SU-DHL-6 (cell line): ENCODE measurements around the gene IGSF8.

Source experiments
- H2AFZ ChIP-seq: fragments of 200-600 bp; sonication (generic); 2 replicates; pipeline ENCODE4 v1.6.1; 2014; ENCODE audit warnings: low read depth, mild to moderate bottlenecking, moderate library complexity, mixed read lengths, antibody characterized with exemption, low read length; ENCODE audit not compliant: severe bottlenecking
- H3F3A ChIP-seq: fragments of 200-600 bp; shearing (Covaris generic); 2 replicates; pipeline ENCODE4 v1.6.0; 2016; ENCODE audit warnings: antibody characterized with exemption, mild to moderate bottlenecking; ENCODE audit not compliant: insufficient read depth
- H3K27ac ChIP-seq: fragments of 200-600 bp; sonication (generic); 2 replicates; pipeline ENCODE4 v1.5.1; 2016; ENCODE audit warnings: low read depth, mild to moderate bottlenecking, low read length, moderate library complexity, mixed read lengths
- H3K27me3 ChIP-seq: fragments of 200-600 bp; sonication (generic), shearing (Covaris generic); 2 replicates; pipeline ENCODE4 v1.6.0; 2014; ENCODE audit warnings: mild to moderate bottlenecking, low read length
- H3K36me3 ChIP-seq: fragments of 200-600 bp; sonication (generic); 2 replicates; pipeline ENCODE4 v1.6.1; 2014; ENCODE audit warnings: mild to moderate bottlenecking, low read length, mixed read lengths
- H3K4me2 ChIP-seq: fragments of 300-600, 200-600 bp; shearing (Covaris generic), sonication (generic); 2 replicates; pipeline ENCODE4 v1.6.0; 2014; ENCODE audit warnings: low read length, low read depth, mild to moderate bottlenecking; ENCODE audit not compliant: poor library complexity, severe bottlenecking
- H3K4me3 ChIP-seq: fragments of 200-600 bp; sonication (generic); 2 replicates; pipeline ENCODE4 v1.5.1; 2014; ENCODE audit warnings: antibody characterized with exemption, low read length, mild to moderate bottlenecking, mixed read lengths; ENCODE audit not compliant: insufficient read depth, poor library complexity, severe bottlenecking
- H3K79me2 ChIP-seq: fragments of 200-600 bp; sonication (generic); 2 replicates; pipeline ENCODE4 v1.6.1; 2014; ENCODE audit warnings: mild to moderate bottlenecking, low read length, moderate library complexity; ENCODE audit not compliant: insufficient read depth
- H3K9ac ChIP-seq: fragments of 200-600 bp; sonication (generic); 2 replicates; pipeline ENCODE4 v1.7.0; 2014; ENCODE audit warnings: mild to moderate bottlenecking, low read length
- H3K9me2 ChIP-seq: fragments of 200-600 bp; sonication (generic); replicated peaks from 2 replicates; pipeline ENCODE4 v1.6.1; 2014; ENCODE audit warnings: low read length; ENCODE audit not compliant: insufficient read depth
- H3K9me3 ChIP-seq: fragments of 200-600 bp; sonication (generic); 2 replicates; pipeline ENCODE4 v1.6.1; 2014; ENCODE audit warnings: low read length, mixed read lengths; ENCODE audit not compliant: insufficient read depth
- H4K20me1 ChIP-seq: fragments of 200-600 bp; sonication (generic); 2 replicates; pipeline ENCODE4 v1.6.1; 2014; ENCODE audit warnings: low read depth, mild to moderate bottlenecking, antibody characterized with exemption, low read length, moderate library complexity, mixed read lengths
- EZH2phosphoT487 ChIP-seq: fragments of 200-600 bp; sonication (generic), shearing (Covaris generic); conservative IDR thresholded peaks from 2 replicates; pipeline ENCODE4 v1.6.1; 2018; ENCODE audit warnings: mild to moderate bottlenecking, antibody characterized with exemption, low read length, moderate library complexity, mixed read lengths
- TF ChIP-seq, protein P1 (sequence below): fragments of 200-600 bp; sonication (generic); IDR thresholded peaks from one replicate; pipeline ENCODE4 v1.5.1; 2017; ENCODE audit warnings: antibody characterized with exemption, mild to moderate bottlenecking, low read length, moderate library complexity; ENCODE audit not compliant: insufficient read depth, poor library complexity, severe bottlenecking

The IGSF8 gene

GRCh38 chr1:160097151-160097910 is 1.1 kb downstream of the IGSF8 start:
- peak overlapping the region; percentile 71 for H3K9ac ChIP-seq
- H3K4me3 ChIP-seq = peak overlapping the region; percentile 69
- H3K36me3 ChIP-seq = no peaks in the 10 kb centered on the region
- peaks cover 8% of the 10 kb centered on the region for H3F3A ChIP-seq
- TF ChIP-seq EZH2phosphoT487 = no peak
- TF ChIP-seq, protein P1, sequence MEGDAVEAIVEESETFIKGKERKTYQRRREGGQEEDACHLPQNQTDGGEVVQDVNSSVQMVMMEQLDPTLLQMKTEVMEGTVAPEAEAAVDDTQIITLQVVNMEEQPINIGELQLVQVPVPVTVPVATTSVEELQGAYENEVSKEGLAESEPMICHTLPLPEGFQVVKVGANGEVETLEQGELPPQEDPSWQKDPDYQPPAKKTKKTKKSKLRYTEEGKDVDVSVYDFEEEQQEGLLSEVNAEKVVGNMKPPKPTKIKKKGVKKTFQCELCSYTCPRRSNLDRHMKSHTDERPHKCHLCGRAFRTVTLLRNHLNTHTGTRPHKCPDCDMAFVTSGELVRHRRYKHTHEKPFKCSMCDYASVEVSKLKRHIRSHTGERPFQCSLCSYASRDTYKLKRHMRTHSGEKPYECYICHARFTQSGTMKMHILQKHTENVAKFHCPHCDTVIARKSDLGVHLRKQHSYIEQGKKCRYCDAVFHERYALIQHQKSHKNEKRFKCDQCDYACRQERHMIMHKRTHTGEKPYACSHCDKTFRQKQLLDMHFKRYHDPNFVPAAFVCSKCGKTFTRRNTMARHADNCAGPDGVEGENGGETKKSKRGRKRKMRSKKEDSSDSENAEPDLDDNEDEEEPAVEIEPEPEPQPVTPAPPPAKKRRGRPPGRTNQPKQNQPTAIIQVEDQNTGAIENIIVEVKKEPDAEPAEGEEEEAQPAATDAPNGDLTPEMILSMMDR = no peak
- H3K79me2 ChIP-seq = no peaks in the 10 kb centered on the region
- no peaks in the 10 kb centered on the region for H3K9me2 ChIP-seq
- no peak overlapping the region for H3K27ac ChIP-seq
- H3K9me3 ChIP-seq = no peaks in the 10 kb centered on the region
- H3K4me2 ChIP-seq = peak overlapping the region; percentile 79
- H2AFZ ChIP-seq = no peak overlapping the region
- no peaks in the 10 kb centered on the region for H3K27me3 ChIP-seq
- no peaks in the 10 kb centered on the region for H4K20me1 ChIP-seq

DNA sequence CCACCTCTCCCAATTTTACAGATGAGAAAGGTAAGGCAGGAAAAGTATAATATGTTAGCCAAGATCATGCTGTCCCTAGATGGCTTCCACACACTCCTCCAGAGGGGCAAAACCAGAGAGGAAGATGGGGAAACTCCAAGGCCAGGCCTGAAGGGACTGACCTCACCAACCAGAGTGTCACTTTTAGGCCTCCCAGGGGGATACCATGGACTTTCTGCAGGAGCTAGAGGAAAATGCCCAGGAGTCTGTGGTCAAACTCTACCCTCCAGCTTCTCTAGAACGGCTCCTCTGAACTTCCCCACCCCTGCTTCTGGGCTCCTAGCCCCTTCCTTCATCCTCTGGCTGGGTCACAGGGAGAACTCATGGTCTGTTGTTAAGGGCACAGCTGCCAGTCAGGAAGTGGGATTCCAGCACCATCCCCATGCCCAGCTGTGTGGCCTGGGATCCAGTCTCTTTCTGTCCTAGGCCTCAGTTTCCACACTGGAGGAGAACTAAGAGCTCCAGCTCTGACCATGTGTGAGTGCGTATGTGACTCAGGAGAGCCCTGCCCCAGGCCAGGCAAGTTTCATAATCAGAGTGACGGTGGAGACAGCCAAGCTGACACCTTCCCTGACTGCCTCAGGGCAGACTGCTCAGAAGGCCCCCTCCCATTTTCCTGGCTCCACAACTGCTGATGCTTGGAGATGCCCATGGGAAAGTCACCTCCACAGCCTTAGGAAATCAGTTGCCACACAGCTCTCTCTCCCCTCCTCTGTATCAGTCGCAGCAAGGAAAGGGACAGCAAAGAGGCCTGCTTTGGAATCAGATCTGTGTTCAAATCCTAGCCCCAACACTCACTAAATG is 1.9 kb downstream of the IGSF8 start:
- TF ChIP-seq EZH2phosphoT487 = no peak
- TF ChIP-seq, protein P1 = no peak
- H3K79me2 ChIP-seq = no peaks in the 10 kb centered on the region
- H3K27ac ChIP-seq = no peak overlapping the region
- no peaks in the 10 kb centered on the region for H3K9me2 ChIP-seq
- H3F3A ChIP-seq = peaks cover 8% of the 10 kb centered on the region
- H3K4me3 ChIP-seq = no peak overlapping the region
- H3K9ac ChIP-seq = no peak overlapping the region
- H3K4me2 ChIP-seq = no peak overlapping the region
- H3K36me3 ChIP-seq = no peaks in the 10 kb centered on the region
- H3K27me3 ChIP-seq = no peaks in the 10 kb centered on the region
- H2AFZ ChIP-seq = no peak overlapping the region
- H3K9me3 ChIP-seq = no peaks in the 10 kb centered on the region
- H4K20me1 ChIP-seq = no peaks in the 10 kb centered on the region

GRCh38 chr1:160095382-160096105 is 2.9 kb downstream of the IGSF8 start:
- Histone ChIP-seq H3K4me3 (no peak overlapping the region), H3K27ac (no peak overlapping the region), H3K9ac (no peak overlapping the region), H2AFZ (no peak overlapping the region), H3K9me2 (no peaks in the 10 kb centered on the region), H3K9me3 (no peaks in the 10 kb centered on the region), H3K36me3 (no peaks in the 10 kb centered on the region), H3K79me2 (no peaks in the 10 kb centered on the region), H4K20me1 (no peaks in the 10 kb centered on the region), H3K27me3 (no peaks in the 10 kb centered on the region), H3K4me2 (no peak overlapping the region), H3F3A (peaks cover 8% of the 10 kb centered on the region)
- TF ChIP-seq EZH2phosphoT487 = no peak
- TF ChIP-seq, protein P1 = no peak
